Measurements from ENCODE around the gene SELL.
"Not testable (repeated sequence)": the region's sequence is repeated elsewhere in the genome, so short reads cannot be mapped to it uniquely, and the experiment has no call there.

The SELL gene

GRCh38 chr1:169692756-169693460 is 18.5 kb downstream of the SELL start:
- Mint-ChIP-seq H3K9me3 (no peaks in the 10 kb centered on the region), H3K27me3 (no peaks in the 10 kb centered on the region), H3K36me3 (peaks cover 12% of the 10 kb centered on the region), H3K27ac (no peak overlapping the region), H3K4me3 (peak overlapping the region; percentile 75), H3K4me1 (peaks cover 85% of the 10 kb centered on the region)
- ATAC-seq, result peak; percentile 88

GRCh38 chr1:169690489-169690888 is 20.9 kb downstream of the SELL start:
- Mint-ChIP-seq H3K27ac (no peak overlapping the region), H3K27me3 (no peaks in the 10 kb centered on the region), H3K4me3 (no peak overlapping the region), H3K4me1 (peaks cover 63% of the 10 kb centered on the region), H3K9me3 (no peaks in the 10 kb centered on the region), H3K36me3 (peaks cover 12% of the 10 kb centered on the region)
- ATAC-seq, result no peak

GRCh38 chr1:169689395-169689794 is 22.0 kb downstream of the SELL start:
- no peak for ATAC-seq
- H3K4me1 Mint-ChIP-seq, result peaks cover 52% of the 10 kb centered on the region
- no peak overlapping the region for H3K27ac Mint-ChIP-seq
- no peaks in the 10 kb centered on the region for H3K9me3 Mint-ChIP-seq
- no peaks in the 10 kb centered on the region for H3K27me3 Mint-ChIP-seq
- H3K4me3 Mint-ChIP-seq, result no peak overlapping the region
- peaks cover 12% of the 10 kb centered on the region for H3K36me3 Mint-ChIP-seq

GRCh38 chr1:169688377-169688776 is 23.0 kb downstream of the SELL start:
- H3K4me1 Mint-ChIP-seq, result peaks cover 42% of the 10 kb centered on the region
- H3K9me3 Mint-ChIP-seq, ATAC-seq, H3K27ac Mint-ChIP-seq, H3K27me3 Mint-ChIP-seq, H3K4me3 Mint-ChIP-seq: not testable (repeated sequence)
- H3K36me3 Mint-ChIP-seq, result peaks cover 12% of the 10 kb centered on the region

GRCh38 chr1:169683661-169684060 is 27.8 kb downstream of the SELL start:
- Mint-ChIP-seq H3K9me3 (no peaks in the 10 kb centered on the region), H3K36me3 (no peaks in the 10 kb centered on the region), H3K27ac (no peak overlapping the region), H3K27me3 (no peaks in the 10 kb centered on the region), H3K4me1 (peaks cover 24% of the 10 kb centered on the region), H3K4me3 (no peak overlapping the region)
- ATAC-seq, result no peak

- not testable (repeated sequence) for H3K27me3 Mint-ChIP-seq, H3K27ac Mint-ChIP-seq, H3K9me3 Mint-ChIP-seq, ATAC-seq, H3K36me3 Mint-ChIP-seq, H3K4me3 Mint-ChIP-seq
- H3K4me1 Mint-ChIP-seq, result peaks cover 26% of the 10 kb centered on the region
Observed at GRCh38 chr1:169683168-169683567, 28.3 kb downstream of the SELL start.

- H3K36me3 Mint-ChIP-seq, result no peaks in the 10 kb centered on the region
- H3K27me3 Mint-ChIP-seq, result no peaks in the 10 kb centered on the region
- H3K4me3 Mint-ChIP-seq, result peak overlapping the region; percentile 40
- ATAC-seq, result peak; percentile 59
- H3K9me3 Mint-ChIP-seq, result no peaks in the 10 kb centered on the region
- H3K4me1 Mint-ChIP-seq, result peaks cover 37% of the 10 kb centered on the region
- no peak overlapping the region for H3K27ac Mint-ChIP-seq
Observed at GRCh38 chr1:169682071-169682470, 29.3 kb downstream of the SELL start.

GRCh38 chr1:169681140-169681539 is 30.3 kb downstream of the SELL start:
- H3K9me3 Mint-ChIP-seq, result no peaks in the 10 kb centered on the region
- H3K36me3 Mint-ChIP-seq, result no peaks in the 10 kb centered on the region
- H3K4me3 Mint-ChIP-seq, result peak overlapping the region; percentile 45
- ATAC-seq, result peak; percentile 44
- H3K4me1 Mint-ChIP-seq, result peaks cover 47% of the 10 kb centered on the region
- no peaks in the 10 kb centered on the region for H3K27me3 Mint-ChIP-seq
- H3K27ac Mint-ChIP-seq, result no peak overlapping the region

GRCh38 chr1:169680377-169681019 is 30.9 kb downstream of the SELL start:
- Mint-ChIP-seq H3K27ac (no peak overlapping the region), H3K9me3 (no peaks in the 10 kb centered on the region), H3K36me3 (no peaks in the 10 kb centered on the region), H3K27me3 (no peaks in the 10 kb centered on the region), H3K4me1 (peaks cover 53% of the 10 kb centered on the region), H3K4me3 (peak overlapping the region; percentile 45)
- ATAC-seq, result peak; percentile 95

- H3K27me3 Mint-ChIP-seq, result no peaks in the 10 kb centered on the region
- peaks cover 56% of the 10 kb centered on the region for H3K4me1 Mint-ChIP-seq
- no peaks in the 10 kb centered on the region for H3K36me3 Mint-ChIP-seq
- no peak overlapping the region for H3K27ac Mint-ChIP-seq
- H3K4me3 Mint-ChIP-seq, result no peak overlapping the region
- no peak for ATAC-seq
- H3K9me3 Mint-ChIP-seq, result no peaks in the 10 kb centered on the region
Observed at GRCh38 chr1:169679692-169680091, 31.7 kb downstream of the SELL start.

GRCh38 chr1:169676001-169676400 is 35.4 kb downstream of the SELL start:
- Mint-ChIP-seq H3K4me3 (no peak overlapping the region), H3K9me3 (peaks cover 7% of the 10 kb centered on the region), H3K27ac (peak overlapping the region; percentile 76), H3K4me1 (peaks cover 55% of the 10 kb centered on the region), H3K27me3 (no peaks in the 10 kb centered on the region), H3K36me3 (peaks cover 6% of the 10 kb centered on the region)
- no peak for ATAC-seq

- Mint-ChIP-seq H3K4me1 (peaks cover 60% of the 10 kb centered on the region), H3K4me3 (no peak overlapping the region), H3K36me3 (peaks cover 6% of the 10 kb centered on the region), H3K9me3 (peaks cover 7% of the 10 kb centered on the region), H3K27ac (peak overlapping the region; percentile 71), H3K27me3 (no peaks in the 10 kb centered on the region)
- no peak for ATAC-seq
Observed at GRCh38 chr1:169670836-169671235, 40.6 kb downstream of the SELL start.

GRCh38 chr1:169670244-169670643 is 41.2 kb downstream of the SELL start:
- not testable (repeated sequence) for H3K36me3 Mint-ChIP-seq, H3K9me3 Mint-ChIP-seq, H3K4me3 Mint-ChIP-seq, H3K27me3 Mint-ChIP-seq, ATAC-seq
- Mint-ChIP-seq H3K4me1 (peaks cover 54% of the 10 kb centered on the region), H3K27ac (peak overlapping the region; percentile 71)

- ATAC-seq, H3K9me3 Mint-ChIP-seq, H3K27me3 Mint-ChIP-seq, H3K36me3 Mint-ChIP-seq: not testable (repeated sequence)
- peaks cover 55% of the 10 kb centered on the region for H3K4me1 Mint-ChIP-seq
- peak overlapping the region; percentile 70 for H3K4me3 Mint-ChIP-seq
- H3K27ac Mint-ChIP-seq, result peak overlapping the region; percentile 90
Observed at GRCh38 chr1:169667699-169668596, 43.5 kb downstream of the SELL start.

GRCh38 chr1:169667227-169667639 is 44.2 kb downstream of the SELL start:
- H3K9me3 Mint-ChIP-seq, H3K36me3 Mint-ChIP-seq, H3K27me3 Mint-ChIP-seq: not testable (repeated sequence)
- peaks cover 56% of the 10 kb centered on the region for H3K4me1 Mint-ChIP-seq
- peak overlapping the region; percentile 70 for H3K4me3 Mint-ChIP-seq
- H3K27ac Mint-ChIP-seq, result peak overlapping the region; percentile 90
- ATAC-seq, result peak; percentile 66

All from stimulated activated memory B cell treated with anti-CD40 and anti-IgM and Interleukin-4, amounts not matched to agents 10 μg/mL and 1 μg/mL and 100 μg/mL, for 72 hours (primary cell).